Urothelium cell line (cell line): Measurements from ENCODE around the gene NUMB.

Source experiments
- DNase-seq: peaks from one replicate; pipeline ENCODE4 v3.0.0; 2011; ENCODE audit warnings: low spot score, mixed read lengths
- FAIRE-seq: peaks from 2 replicates; lab custom pipeline; 2011; peaks lifted over from hg19 to GRCh38; lab: Jason Lieb, UNC

Gene NUMB

DNA sequence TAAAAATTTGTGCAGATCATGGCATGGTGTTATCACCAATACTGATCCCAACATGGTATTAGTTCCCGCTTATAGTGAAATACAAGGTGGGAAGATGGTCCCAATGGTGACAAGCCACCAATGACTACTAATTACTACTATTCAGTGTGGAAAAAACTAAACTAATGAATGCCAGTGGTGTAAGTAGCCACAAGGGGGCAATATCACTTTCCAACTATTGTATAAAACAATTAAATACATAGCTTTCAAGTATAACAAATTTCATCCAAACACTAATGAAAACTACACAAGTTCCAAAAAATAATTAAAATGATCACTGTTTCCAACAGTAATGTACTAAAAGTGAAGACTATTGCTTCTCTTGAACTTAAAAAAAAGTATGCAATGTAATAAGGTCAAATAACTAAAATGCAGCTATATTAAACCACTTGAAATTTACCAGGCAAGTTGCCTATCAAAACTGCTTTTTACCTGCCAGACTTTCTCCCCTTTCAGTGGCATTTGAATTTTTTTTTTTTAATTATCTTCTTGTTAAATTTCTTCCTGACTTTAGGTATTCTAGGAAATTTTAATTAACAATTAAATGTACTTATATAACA lies 163.0 kb downstream of the NUMB start:
- DNase-seq (peak; percentile 45), FAIRE-seq (no peak)

DNA sequence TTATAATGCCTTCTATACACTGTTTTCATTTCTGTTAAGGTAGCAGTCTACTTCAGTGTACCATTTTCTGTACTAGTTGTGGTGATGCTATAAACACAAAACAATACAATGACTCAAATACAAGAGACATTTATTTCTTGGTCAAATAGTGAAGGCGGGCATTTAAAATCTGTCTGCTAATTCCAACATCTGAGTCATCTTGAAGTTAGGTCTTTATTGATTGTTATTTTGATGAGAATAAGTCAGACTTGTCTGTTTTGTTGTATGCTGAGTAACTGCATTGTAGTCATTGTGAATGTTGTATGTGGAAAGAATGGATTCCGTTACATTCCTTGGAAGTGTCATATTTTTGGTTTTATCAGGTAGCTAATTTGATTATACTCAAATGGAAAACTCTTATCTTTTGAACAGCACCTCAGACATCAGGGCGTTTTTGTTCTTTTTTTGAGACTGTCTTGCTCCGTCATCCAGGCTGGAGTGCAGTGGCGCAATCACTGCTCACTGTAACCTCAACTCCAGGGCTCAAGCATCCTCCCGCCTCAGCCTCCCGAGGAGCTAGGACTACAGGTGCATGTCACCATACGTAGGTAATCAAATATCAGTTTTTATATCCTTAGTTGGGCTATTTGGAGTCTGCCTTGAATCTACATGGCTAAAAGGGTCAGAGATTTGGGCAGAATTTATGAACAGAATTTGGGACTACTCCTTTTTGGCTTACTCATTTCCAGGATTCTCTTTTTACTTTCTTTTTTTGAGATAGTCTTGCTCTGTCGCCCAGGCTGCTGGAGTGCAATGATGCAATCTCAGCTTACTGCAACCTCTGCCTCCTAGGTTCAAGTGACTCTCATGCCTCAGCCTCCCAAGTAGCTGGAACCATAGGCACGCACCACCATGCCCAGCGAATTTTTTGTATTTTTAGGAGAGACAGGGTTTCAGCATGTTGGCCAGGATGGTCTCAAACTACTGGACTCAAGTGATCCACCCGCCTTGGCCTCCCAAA lies 164.3 kb downstream of the NUMB start:
- FAIRE-seq, result peak; percentile 75
- DNase-seq, result no peak

DNA sequence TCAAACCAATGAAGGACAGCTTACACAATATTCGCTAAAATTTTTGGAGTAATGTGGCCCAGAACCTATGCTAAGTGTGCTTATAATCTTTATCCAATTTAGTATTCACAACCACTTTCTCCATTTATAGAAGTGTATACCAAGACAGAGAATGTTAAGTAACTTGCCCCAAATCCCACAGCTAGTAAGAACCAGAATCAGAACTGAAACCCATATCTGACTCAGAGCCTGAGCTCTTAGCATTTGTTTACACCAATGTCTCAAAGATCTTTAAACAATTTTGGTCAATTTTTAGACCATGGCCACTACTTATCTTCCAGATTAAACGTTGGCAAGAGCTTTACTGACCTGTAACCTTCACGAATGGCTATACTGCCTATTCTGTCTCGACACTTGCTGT lies 168.1 kb downstream of the NUMB start:
- DNase-seq, result no peak
- FAIRE-seq, result no peak

DNA sequence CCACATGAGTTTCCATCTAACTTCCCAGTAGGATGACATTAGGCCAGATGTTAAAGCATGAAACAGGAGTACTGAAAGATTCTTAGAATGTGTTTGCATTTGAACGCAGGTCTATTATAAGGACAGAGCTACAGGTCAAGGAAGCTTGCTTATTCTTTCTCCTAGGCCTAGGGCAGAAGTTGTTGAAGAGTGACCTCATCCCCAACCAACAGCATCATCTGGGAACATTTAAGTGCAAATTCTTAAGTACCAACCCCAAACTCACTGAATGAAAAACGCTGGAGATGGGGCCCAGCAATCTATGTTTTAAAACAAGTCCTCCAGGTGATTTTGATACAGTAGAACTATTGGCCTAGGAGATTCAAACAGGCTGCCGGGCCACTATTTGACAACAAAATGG lies 168.6 kb downstream of the NUMB start:
- DNase-seq, result no peak
- peak; percentile 53 for FAIRE-seq

DNA sequence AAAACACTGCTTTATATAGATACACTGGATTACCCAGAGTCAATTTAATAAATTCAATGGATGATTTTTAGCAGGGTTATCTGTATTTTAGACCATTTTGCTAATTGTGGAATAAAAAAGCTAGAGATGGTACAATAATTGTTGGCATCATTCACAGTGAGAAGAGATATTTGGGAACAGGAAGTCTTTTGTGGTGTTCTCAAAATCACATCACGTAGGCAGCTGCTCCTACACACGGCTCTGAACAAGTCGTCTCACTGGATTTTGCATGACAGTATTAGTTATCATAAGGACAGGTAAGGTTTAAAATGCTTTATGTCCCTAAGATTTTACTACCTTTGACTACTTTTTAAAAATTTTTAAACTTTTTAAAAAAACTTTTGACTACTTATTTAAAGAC lies 169.0 kb downstream of the NUMB start:
- FAIRE-seq, result no peak
- no peak for DNase-seq

DNA sequence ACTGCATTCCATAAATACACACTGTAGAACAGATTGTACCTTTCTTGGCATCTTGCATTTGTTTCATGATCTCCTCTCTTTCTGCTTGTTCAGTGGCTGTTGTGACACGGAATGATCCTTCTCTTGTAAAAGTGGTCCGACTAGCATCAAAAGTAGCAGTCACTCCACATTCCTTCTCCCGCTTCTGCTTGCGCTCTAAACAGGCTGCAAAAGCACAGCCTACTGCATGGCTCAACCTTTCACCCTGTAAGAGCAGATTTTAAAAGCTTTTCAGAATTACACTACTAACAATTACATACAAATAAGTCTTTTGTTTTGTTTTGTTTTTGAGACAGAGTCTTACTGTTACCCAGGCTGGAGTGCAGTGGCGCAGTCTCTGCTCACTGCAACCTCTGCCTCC lies 171.3 kb downstream of the NUMB start:
- DNase-seq (no peak), FAIRE-seq (no peak)

DNA sequence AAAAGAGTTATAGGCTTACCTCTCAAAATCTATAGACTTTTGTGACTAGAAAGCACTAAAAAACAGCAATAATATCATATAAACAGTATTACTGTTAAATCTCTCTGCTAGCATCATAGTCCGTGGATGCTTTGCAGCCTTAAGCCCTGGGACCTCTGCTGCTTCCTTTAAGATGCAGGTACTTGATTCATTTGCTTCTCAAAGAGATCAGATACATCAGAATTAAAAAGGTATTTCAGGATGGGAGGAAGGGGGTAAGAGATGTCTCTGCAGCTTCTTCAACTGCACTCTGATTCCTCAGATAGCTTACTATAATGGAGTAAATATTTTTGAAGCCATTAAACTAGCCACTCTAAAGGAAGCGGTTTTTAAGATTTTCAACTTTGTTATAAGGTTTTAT lies 171.7 kb downstream of the NUMB start:
- no peak for FAIRE-seq

DNA sequence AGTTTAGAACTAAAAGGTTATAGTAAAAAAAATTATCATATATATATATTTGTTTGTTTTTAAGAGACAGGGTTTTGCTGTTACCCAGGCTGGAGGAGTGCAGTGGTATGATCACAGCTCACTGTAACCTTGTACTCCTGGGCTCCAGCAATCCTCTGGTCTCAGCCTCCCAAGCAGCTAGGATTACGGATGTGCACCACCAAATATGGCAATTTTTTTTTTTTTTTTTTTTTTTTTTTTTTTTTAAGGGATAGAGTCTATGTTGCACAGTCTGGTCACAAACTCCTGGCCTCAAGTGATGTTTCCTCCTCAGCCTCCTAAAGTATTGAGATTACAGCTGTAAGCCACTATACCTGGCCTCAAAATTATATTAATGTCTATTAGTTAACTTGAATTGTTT lies 172.4 kb downstream of the NUMB start:
- DNase-seq, result no peak
- no peak for FAIRE-seq

More for the DNA sequence above, 171.7 kb downstream of the NUMB start:
- DNase-seq, result no peak

DNA sequence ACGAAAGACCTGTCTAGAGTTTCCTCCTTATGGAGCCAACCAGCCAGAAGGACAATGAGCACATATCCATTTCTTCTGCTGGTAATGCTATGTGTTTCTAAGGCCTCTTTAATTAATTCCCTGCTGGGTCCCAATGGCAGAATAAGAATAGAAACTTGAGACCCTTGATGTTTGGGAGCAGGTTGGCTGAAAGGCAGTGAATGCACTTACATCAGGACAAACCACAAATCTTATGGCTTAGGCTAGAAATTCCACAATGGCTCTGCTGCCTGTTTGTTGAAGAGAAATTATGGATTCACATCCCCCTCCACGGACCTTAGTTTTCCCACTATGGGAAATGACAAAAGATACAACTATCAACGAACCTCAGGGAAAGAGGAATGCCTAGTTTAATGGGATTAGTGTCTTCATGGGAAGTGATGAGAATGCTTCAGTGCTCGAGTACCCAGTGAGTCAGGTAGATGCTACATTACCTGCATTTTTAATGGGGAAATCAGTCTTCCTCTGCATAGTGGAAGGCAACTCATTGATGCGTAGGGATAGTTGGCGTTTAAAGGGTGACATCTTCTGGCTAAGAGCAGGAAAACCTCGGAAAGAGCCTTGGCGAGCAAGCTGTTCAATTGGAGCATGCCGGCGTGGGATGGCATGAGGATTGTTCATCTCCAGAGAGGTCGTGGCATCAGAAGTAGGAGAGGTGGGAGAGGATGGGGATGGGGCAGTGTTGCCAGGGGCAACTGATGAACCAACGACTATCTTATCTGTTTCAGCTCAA lies 174.6 kb downstream of the NUMB start:
- peak; percentile 86 for FAIRE-seq
- no peak for DNase-seq

DNA sequence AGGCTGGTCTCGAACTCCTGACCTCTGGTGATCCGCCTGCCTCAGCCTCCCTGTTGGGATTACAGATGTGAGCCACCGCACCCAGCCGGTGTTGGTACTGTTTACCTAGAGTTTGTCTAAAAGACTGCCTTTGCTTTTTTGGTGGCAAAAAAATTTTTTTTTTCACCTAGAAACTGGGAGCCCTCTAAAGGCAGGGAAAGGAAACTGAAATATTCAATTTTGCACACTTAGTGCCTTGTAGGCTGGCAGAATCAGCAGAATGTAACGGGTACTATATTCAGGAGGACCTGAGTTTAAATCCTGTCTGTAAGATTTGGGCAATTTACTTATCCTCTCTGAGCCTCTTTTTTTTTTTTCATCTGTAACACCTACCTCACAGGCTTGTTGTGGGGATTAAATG lies 177.4 kb downstream of the NUMB start:
- DNase-seq, result no peak
- no peak for FAIRE-seq

DNA sequence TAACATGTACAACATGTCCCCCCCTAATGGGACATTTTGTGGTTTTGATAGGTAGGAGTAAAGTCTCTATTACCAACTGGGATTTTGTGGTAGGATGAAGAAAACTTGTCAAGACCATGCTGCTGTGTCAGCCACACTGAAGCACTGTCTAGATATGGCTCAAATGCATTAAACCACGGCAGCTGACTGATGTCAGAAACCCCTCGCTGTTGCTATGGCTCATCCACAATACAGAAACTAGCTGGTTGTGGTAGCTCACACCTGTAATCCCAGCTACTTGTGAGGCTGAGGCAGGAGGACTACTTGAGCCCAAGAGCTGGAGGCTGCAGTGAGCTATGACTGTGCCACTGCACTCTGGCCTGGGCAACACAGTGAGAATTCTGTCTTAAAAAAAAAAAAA lies 181.0 kb downstream of the NUMB start:
- DNase-seq (no peak), FAIRE-seq (no peak)

DNA sequence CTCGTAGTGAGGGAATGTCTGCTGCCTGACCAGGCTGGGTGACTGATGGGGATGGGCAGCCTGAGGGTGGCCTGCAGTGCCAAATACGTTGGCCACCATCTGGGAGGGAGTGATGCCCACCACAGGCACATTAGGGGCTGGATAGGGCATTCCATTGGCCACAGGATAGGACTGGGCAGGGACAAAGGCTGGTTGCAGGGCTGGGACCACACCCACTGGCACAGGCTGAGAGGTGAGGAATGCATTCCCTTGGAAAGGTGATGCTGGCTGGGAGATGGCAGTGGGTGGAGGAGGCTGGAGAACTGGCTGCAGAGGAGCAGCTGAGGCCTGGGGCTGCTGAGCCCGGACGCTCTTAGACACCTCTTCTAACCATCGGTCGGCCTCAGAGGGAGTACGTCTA lies 181.5 kb downstream of the NUMB start:
- DNase-seq, result no peak
- FAIRE-seq, result peak; percentile 55

DNA sequence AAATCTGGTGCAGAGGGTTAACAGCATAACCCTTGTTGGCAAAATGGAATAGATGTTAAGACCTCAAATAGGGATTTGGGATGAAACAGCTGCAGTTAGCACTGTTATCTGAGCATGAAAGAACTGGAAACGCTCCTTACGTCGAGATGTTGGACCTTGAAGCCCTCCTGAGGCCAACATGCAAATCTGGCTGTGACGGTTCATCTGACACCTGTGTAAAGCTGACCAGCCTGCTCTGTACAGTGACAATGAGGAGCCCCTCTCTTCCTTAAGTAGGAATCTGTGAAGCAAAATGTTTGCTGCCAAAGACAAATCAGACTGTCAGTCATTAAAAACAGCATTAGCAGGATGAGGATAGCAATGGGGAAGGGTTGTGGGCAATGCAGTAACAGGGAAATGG lies 184.5 kb downstream of the NUMB start:
- FAIRE-seq, result peak; percentile 27
- no peak for DNase-seq

DNA sequence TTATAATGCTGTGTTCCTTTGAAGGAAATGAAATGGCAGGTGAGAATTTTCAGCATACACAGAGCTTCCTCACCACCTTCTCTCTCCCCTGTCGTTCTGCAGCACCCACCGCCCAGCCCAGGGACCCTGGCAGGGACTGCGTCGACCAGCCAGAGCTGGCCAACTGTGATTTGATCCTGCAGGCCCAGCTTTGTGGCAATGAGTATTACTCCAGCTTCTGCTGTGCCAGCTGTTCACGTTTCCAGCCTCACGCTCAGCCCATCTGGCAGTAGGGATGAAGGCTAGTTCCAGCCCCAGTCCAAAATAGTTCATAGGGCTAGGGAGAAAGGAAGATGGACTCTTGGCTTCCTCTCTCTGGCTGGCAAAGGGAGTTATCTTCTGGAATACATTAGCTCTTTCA lies 186.0 kb downstream of the NUMB start:
- DNase-seq (no peak), FAIRE-seq (peak; percentile 75)

DNA sequence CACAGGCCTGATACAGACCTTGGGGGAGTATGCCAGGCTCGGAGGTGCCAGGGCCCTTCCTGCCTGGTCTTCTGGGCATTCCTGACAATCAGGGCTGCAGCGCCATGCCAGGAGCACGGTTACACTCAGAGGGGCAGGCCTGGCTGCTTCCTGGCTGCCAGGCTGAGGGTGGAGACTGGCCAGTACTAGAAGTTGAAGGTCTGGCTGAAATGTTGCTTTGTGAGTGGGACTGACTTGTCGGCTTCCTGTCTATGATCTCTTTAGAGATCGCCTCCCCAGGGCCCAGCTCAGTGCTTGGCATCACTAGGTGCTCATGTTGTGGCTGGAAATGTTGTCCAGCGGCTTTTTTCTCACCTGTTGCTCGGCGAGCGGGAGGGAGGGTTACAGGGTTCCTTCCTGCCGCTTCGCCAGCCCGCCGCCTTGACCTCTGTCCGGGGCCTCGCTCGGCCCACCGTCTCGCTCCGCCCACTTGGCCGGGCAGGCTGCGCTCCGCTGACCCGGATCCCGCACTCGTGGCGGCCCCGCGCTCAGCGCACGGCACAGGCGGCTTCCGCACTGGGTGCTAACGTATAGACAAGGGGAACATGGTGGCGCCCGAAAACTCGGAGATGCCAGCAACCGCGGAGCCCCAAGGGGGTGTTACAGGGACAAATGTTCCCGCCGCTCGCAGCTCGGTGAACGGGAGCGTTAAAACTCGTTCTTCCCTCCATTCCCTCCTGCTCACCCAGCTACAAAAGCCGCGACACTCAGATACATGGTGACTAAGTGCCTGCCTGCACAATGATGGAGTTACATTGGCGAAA lies 188.4 kb downstream of the NUMB start:
- peak; percentile 58 for FAIRE-seq
- no peak for DNase-seq

DNA sequence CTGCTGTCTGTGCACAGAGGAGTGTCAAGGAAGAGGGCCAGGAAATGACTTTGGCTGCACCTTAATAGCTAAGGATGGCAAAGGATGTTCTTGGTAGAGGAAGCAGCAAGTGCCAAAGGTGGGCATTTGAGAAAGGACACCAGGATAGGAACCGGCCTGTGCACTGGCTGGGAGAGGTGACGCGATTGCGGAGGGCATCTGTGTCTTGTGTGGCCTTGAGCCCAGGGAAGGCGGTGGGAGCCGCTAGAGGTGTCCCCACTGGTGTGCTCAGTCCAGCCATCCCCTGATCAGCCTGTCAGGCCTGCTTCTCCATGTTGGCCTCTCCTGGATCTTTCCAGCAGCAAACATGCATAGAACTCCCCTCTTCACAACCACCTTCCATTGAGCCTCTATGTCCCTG lies 190.9 kb downstream of the NUMB start:
- no peak for DNase-seq
- FAIRE-seq, result peak; percentile 83

DNA sequence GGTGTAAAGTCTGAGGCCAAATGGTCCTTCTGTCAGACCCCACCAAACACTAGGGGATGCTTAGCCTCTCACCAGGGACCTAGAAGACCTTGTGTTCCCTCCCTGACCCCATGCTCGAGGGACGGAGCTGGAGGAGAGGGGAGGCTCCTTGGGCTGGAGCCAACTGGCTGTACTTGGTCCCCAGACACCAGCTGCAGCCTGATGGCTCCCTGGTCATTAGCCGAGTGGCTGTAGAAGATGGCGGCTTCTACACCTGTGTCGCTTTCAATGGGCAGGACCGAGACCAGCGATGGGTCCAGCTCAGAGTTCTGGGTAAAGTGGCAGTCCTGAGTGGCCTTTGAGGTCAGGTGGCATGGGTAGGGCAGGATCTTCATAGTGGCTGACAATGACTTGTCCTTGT lies 192.0 kb downstream of the NUMB start:
- FAIRE-seq (peak; percentile 27), DNase-seq (no peak)

DNA sequence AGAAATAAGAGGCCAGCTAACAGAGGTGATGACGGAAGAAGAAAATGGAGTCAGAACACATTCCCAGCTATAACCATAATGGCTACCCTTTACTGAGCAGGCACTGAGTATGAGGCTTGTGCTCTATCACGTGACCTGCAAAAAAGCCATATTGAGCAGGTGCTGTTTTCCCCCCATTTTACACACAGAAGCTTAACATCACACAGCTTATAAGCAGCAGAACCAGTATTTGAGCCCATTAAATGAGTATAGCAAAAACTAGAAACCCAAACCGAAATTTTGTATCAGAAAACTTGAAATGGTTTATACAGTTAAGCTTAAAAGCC lies 192.7 kb downstream of the NUMB start:
- DNase-seq (no peak), FAIRE-seq (peak; percentile 68)

DNA sequence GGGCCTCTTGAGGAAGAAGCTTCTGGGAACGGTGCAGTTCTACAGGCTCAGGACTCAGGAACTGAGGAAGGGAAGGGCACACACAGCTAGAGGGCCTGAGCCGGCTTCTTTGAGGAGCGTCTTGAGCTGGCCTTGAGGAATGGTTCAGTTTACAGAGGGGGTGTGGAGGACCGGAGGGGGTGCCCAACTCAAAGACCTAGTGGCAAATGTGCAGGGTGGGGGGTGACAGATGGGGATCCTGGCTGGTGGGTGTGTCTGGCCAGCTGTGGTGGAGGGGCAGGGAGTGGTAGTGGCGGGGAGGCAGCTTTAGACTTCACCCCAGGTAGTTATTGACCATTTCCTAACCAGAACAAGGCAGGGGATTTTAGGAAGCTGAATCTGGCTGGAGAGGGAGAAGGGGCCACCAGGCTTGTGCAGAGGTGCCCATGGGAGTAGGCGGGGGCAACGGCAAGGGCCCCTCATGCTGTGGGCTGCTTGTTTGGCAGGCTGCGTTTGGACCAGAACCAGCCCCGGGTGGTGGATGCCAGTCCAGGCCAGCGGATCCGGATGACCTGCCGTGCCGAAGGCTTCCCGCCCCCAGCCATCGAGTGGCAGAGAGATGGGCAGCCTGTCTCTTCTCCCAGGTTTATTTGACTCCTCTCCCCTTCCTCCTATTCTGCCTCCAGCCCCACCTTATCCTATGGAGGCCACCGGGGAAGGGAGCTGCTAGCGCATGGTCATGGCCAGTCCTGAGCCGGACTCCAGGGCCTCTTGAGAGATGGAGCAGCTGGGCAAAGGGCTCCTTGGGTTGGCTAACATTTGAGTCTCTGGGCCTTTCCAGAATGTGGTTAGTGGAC lies 193.2 kb downstream of the NUMB start:
- FAIRE-seq (peak; percentile 74), DNase-seq (no peak)
